Measurements from ENCODE around the gene PON2. TPM values are rescaled to one million over a fixed set of nuclear protein-coding genes. Genes with fewer than 3 reads are reported as not detected.

The PON2 gene
- total and polyA plus RNA-seq, 2 of the 8 experiments (the other 6 are each of a cell fraction or from before 2014, with no cell fraction given): 20.6 to 31.0 TPM

DNA sequence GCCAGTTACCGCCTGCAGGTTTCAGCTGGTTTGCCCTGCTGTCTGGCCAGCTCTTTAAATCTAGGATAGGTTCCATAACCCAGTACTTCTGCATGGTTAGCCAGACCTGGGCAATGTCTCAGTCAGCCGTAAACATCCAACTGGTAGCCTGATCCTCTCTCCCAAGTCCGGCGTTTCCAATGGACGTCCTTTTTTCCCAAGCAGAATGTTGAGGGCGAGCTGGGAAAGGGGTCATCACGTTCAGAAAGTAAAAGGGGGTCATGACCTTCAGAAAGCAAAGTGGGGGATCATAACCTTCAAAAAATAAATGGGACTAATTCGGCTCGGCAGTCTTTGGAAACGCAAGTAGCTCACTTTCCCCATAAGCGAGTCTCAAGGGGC is 39.1 kb downstream of the PON2 start (continued):
- TF ChIP-seq, protein P1, sequence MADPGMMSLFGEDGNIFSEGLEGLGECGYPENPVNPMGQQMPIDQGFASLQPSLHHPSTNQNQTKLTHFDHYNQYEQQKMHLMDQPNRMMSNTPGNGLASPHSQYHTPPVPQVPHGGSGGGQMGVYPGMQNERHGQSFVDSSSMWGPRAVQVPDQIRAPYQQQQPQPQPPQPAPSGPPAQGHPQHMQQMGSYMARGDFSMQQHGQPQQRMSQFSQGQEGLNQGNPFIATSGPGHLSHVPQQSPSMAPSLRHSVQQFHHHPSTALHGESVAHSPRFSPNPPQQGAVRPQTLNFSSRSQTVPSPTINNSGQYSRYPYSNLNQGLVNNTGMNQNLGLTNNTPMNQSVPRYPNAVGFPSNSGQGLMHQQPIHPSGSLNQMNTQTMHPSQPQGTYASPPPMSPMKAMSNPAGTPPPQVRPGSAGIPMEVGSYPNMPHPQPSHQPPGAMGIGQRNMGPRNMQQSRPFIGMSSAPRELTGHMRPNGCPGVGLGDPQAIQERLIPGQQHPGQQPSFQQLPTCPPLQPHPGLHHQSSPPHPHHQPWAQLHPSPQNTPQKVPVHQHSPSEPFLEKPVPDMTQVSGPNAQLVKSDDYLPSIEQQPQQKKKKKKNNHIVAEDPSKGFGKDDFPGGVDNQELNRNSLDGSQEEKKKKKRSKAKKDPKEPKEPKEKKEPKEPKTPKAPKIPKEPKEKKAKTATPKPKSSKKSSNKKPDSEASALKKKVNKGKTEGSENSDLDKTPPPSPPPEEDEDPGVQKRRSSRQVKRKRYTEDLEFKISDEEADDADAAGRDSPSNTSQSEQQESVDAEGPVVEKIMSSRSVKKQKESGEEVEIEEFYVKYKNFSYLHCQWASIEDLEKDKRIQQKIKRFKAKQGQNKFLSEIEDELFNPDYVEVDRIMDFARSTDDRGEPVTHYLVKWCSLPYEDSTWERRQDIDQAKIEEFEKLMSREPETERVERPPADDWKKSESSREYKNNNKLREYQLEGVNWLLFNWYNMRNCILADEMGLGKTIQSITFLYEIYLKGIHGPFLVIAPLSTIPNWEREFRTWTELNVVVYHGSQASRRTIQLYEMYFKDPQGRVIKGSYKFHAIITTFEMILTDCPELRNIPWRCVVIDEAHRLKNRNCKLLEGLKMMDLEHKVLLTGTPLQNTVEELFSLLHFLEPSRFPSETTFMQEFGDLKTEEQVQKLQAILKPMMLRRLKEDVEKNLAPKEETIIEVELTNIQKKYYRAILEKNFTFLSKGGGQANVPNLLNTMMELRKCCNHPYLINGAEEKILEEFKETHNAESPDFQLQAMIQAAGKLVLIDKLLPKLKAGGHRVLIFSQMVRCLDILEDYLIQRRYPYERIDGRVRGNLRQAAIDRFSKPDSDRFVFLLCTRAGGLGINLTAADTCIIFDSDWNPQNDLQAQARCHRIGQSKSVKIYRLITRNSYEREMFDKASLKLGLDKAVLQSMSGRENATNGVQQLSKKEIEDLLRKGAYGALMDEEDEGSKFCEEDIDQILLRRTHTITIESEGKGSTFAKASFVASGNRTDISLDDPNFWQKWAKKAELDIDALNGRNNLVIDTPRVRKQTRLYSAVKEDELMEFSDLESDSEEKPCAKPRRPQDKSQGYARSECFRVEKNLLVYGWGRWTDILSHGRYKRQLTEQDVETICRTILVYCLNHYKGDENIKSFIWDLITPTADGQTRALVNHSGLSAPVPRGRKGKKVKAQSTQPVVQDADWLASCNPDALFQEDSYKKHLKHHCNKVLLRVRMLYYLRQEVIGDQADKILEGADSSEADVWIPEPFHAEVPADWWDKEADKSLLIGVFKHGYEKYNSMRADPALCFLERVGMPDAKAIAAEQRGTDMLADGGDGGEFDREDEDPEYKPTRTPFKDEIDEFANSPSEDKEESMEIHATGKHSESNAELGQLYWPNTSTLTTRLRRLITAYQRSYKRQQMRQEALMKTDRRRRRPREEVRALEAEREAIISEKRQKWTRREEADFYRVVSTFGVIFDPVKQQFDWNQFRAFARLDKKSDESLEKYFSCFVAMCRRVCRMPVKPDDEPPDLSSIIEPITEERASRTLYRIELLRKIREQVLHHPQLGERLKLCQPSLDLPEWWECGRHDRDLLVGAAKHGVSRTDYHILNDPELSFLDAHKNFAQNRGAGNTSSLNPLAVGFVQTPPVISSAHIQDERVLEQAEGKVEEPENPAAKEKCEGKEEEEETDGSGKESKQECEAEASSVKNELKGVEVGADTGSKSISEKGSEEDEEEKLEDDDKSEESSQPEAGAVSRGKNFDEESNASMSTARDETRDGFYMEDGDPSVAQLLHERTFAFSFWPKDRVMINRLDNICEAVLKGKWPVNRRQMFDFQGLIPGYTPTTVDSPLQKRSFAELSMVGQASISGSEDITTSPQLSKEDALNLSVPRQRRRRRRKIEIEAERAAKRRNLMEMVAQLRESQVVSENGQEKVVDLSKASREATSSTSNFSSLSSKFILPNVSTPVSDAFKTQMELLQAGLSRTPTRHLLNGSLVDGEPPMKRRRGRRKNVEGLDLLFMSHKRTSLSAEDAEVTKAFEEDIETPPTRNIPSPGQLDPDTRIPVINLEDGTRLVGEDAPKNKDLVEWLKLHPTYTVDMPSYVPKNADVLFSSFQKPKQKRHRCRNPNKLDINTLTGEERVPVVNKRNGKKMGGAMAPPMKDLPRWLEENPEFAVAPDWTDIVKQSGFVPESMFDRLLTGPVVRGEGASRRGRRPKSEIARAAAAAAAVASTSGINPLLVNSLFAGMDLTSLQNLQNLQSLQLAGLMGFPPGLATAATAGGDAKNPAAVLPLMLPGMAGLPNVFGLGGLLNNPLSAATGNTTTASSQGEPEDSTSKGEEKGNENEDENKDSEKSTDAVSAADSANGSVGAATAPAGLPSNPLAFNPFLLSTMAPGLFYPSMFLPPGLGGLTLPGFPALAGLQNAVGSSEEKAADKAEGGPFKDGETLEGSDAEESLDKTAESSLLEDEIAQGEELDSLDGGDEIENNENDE (IDR thresholded peaks at IDR 0.05; ENCODE audit: insufficient replicate concordance, low read length): no peak
- no peak for TF ChIP-seq CREB1 (IDR thresholded peaks at IDR 0.05)
- TF ChIP-seq NRF1 (IDR thresholded peaks at IDR 0.05; ENCODE audit: low read depth, low read length): no peak
- no peak for TF ChIP-seq TBP (IDR thresholded peaks at IDR 0.05; ENCODE audit: low read depth, low read length)
- TF ChIP-seq, protein P2, sequence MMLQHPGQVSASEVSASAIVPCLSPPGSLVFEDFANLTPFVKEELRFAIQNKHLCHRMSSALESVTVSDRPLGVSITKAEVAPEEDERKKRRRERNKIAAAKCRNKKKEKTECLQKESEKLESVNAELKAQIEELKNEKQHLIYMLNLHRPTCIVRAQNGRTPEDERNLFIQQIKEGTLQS (IDR thresholded peaks at IDR 0.05; ENCODE audit: insufficient read depth, low read depth, low read length): no peak
- TF ChIP-seq HDAC6 (IDR thresholded peaks at IDR 0.05; ENCODE audit: low read depth, low read length): no peak
- TF ChIP-seq CBX8 (IDR thresholded peaks at IDR 0.05; ENCODE audit: borderline replicate concordance, low read depth, low read length): no peak
- no peak for TF ChIP-seq PHF8 (conservative IDR thresholded peaks at IDR 0.05; ENCODE audit: low read depth, low read length)
- TF ChIP-seq RNF2 (IDR thresholded peaks at IDR 0.05; ENCODE audit: borderline replicate concordance, low read depth, low read length, missing control alignments, poor library complexity, severe bottlenecking): no peak
- no peak for TF ChIP-seq GTF2F1 (IDR thresholded peaks at IDR 0.05; ENCODE audit: borderline replicate concordance, low read depth, low read length)
- no peak for TF ChIP-seq SP4 (IDR thresholded peaks at IDR 0.05; ENCODE audit: low read length)
